Activated B cell treated with CpG ODN at 0.5 μM for 24 hours (primary cell): ENCODE results near the gene RLF. TPM values are rescaled to one million over a fixed set of nuclear protein-coding genes. Genes with fewer than 3 reads are reported as not detected.

Source experiments
- ATAC-seq: fragments of 200-7000 bp; cut with Tn5 transposase; one replicate; pipeline ENCODE4 v1.10.0; 2021; ENCODE audit warnings: low read depth, mild to moderate bottlenecking, moderate library complexity
- CTCF ChIA-PET: fragments of 350-600 bp; sonication (Branson Sonifier 250); formaldehyde crosslinking; loops from one replicate; lab custom pipeline; 2021; ENCODE audit warnings: antibody characterized with exemption; lab: Charles Lee
- POLR2A ChIA-PET: fragments of 350-600 bp; sonication (Branson Sonifier 250); formaldehyde crosslinking; loops from one replicate; lab custom pipeline; 2021; ENCODE audit warnings: antibody characterized with exemption; lab: Charles Lee
- DNase-seq: peaks from one replicate; pipeline ENCODE4 v3.0.0; 2022
- H3K27ac Mint-ChIP-seq: one replicate; pipeline ENCODE4 v1.8.0; 2020; ENCODE audit warnings: mixed read lengths
- H3K27me3 Mint-ChIP-seq: one replicate; pipeline ENCODE4 v1.8.0; 2021; ENCODE audit warnings: mixed read lengths
- H3K36me3 Mint-ChIP-seq: one replicate; pipeline ENCODE4 v1.8.0; 2021; ENCODE audit warnings: low read depth, mixed read lengths
- H3K4me1 Mint-ChIP-seq: one replicate; pipeline ENCODE4 v1.8.0; 2021; ENCODE audit warnings: mixed read lengths
- H3K4me3 Mint-ChIP-seq: one replicate; pipeline ENCODE4 v1.8.0; 2020; ENCODE audit warnings: mild to moderate bottlenecking, mixed read lengths
- H3K9me3 Mint-ChIP-seq: one replicate; pipeline ENCODE4 v1.8.0; 2020; ENCODE audit warnings: mixed read lengths
- intact Hi-C: fragments of 100-400 bp; cut with micrococcal nuclease; formaldehyde crosslinking; loops from one replicate; pipeline ENCODE4 v1.15.1; 2024
- total RNA-seq: library from RNA; stranded (reverse); gene quantifications from 2 replicates; pipeline ENCODE4 v1.2.3, GENCODE V29; 2022
- TF ChIP-seq, protein P1 (sequence below): fragments of 200-600 bp; IDR thresholded peaks from one replicate; pipeline ENCODE4 v1.8.0; 2022; ENCODE audit warnings: antibody characterized with exemption, mild to moderate bottlenecking

Gene RLF
- total RNA-seq, 1 donor from 2014 or later = 19.2 TPM

DNA sequence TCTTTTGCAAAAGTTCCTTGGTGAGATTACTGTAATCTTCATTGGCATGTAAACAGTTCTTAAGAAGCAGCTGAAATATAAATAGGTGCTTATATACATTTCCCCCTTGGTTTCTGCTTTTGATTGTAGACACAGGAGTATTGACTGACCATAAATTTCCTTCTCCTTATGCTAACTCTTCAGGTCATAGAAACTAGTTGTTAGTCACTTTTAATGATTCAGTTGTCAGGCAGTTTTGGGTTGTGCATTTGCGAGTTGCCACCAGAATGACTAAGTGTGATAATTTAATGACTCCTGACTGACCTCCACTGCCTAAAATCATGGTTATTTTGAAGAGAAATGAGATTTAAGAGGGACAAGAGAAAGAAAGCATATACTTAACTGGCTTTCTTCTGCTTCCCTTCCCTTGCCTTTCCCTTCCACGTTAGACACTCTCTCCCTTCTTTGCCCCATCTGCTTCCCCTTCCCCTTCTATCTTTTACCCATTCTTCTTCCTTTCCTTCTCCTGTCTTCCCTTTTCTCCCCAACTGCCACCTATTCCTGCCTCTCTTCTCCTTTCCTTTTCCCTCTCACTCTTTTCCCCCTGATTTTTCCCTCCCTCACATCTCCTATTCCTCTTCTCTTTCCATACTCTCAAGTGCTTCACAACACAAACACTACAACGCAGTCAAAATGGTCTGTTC, 109.1 kb downstream of the RLF start:
- Mint-ChIP-seq H3K4me1 (no peaks in the 10 kb centered on the region), H3K9me3 (no peaks in the 10 kb centered on the region), H3K36me3 (peaks cover 71% of the 10 kb centered on the region), H3K27ac (no peak overlapping the region), H3K4me3 (no peak overlapping the region), H3K27me3 (no peaks in the 10 kb centered on the region)
- ATAC-seq (no peak), DNase-seq (no peak)
- CTCF ChIA-PET = no interaction called here
- intact Hi-C loops = loop anchor here (5.0 kb wide), 1 partner anchor 132 kb away; no protein-coding TSS in a partner anchor
- TF ChIP-seq, protein P1, sequence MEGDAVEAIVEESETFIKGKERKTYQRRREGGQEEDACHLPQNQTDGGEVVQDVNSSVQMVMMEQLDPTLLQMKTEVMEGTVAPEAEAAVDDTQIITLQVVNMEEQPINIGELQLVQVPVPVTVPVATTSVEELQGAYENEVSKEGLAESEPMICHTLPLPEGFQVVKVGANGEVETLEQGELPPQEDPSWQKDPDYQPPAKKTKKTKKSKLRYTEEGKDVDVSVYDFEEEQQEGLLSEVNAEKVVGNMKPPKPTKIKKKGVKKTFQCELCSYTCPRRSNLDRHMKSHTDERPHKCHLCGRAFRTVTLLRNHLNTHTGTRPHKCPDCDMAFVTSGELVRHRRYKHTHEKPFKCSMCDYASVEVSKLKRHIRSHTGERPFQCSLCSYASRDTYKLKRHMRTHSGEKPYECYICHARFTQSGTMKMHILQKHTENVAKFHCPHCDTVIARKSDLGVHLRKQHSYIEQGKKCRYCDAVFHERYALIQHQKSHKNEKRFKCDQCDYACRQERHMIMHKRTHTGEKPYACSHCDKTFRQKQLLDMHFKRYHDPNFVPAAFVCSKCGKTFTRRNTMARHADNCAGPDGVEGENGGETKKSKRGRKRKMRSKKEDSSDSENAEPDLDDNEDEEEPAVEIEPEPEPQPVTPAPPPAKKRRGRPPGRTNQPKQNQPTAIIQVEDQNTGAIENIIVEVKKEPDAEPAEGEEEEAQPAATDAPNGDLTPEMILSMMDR = no peak
- POLR2A ChIA-PET = interaction anchor here (0.5 kb wide), 1 partner anchor 13 kb away, joined by 5 read pairs; no protein-coding TSS in a partner anchor

DNA sequence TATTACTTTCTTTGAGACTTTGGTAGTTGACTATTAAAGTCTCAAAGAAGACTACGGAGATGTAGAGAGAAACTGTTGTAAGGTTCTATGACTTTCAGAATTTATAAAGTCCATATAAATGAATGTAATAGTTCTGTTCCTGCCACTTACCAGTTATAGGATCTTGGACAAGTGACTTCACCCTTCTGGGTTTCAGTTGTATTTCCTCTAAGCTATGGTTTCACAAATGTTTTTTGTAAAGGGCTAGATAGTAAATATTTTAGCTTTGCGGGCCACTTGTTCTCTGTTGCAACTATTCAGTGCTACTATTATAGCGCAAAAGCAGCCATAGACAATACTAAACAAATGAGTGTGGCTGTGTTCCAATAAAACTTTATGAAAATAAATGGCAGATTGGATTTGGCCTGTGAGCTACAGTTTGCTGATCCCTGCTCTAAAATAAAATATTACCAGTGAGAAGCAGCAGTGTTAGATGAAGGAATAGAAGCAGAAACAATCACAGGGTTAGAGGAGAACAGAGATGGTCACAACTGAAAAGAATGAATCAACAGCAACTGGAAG, 111.5 kb downstream of the RLF start:
- H3K4me1 Mint-ChIP-seq = no peaks in the 10 kb centered on the region
- CTCF ChIA-PET = interaction anchor here (1.0 kb wide), 1 partner anchor 129 kb away, joined by 3 read pairs; no protein-coding TSS in a partner anchor
- ATAC-seq (no peak), DNase-seq (no peak)
- POLR2A ChIA-PET = interaction anchor here (0.8 kb wide), 1 partner anchor 101 kb away, joined by 6 read pairs; the partner anchor contains the start of gene SMAP2
- H3K9me3 Mint-ChIP-seq = no peaks in the 10 kb centered on the region
- no peak overlapping the region for H3K4me3 Mint-ChIP-seq
- H3K36me3 Mint-ChIP-seq = peaks cover 72% of the 10 kb centered on the region
- intact Hi-C loops = loop anchor here (5.0 kb wide), 1 partner anchor 130 kb away; no protein-coding TSS in a partner anchor
- TF ChIP-seq, protein P1 = no peak
- H3K27ac Mint-ChIP-seq = no peak overlapping the region
- H3K27me3 Mint-ChIP-seq = no peaks in the 10 kb centered on the region

- ATAC-seq (no peak), DNase-seq (no peak)
- CTCF ChIA-PET = interaction anchor here (1.0 to 2.0 kb wide), 3 partner anchors 130 to 131 kb away, joined by 3 to 6 read pairs (median 6); no protein-coding TSS in a partner anchor
- no peak overlapping the region for H3K4me3 Mint-ChIP-seq
- no peaks in the 10 kb centered on the region for H3K4me1 Mint-ChIP-seq
- no peak overlapping the region for H3K27ac Mint-ChIP-seq
- intact Hi-C loops = loop anchor here (5.0 kb wide), 1 partner anchor 129 kb away; no protein-coding TSS in a partner anchor
- TF ChIP-seq, protein P1 = no peak
- peaks cover 65% of the 10 kb centered on the region for H3K36me3 Mint-ChIP-seq
- no peaks in the 10 kb centered on the region for H3K27me3 Mint-ChIP-seq
- no peaks in the 10 kb centered on the region for H3K9me3 Mint-ChIP-seq
- POLR2A ChIA-PET = no interaction called here
These were observed 112.5 kb downstream of the RLF start for GRCh38 chr1:40273547-40274166.

DNA sequence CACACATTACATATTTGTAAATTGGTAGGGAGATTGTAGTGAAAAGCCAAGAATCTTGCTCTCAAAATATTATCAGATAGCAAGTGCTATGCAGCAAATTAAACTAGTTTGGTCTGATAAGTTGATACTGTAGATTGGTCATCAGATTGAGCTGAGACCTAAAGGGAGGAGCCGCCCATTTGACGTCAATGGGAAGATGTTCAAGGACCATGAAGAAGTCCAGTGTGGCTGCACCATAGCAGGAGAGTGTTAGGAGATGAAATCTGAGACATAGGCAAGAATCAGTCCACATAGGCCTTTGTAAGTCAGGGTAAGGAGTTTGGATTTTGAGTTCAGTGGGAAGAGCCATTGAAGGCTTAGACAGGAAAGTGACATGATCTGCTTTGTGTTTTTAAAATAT, 113.1 kb downstream of the RLF start:
- POLR2A ChIA-PET = interaction anchor here (0.5 kb wide), 2 partner anchors 37 to 80 kb away, joined by 4 to 7 read pairs; no protein-coding TSS in a partner anchor
- Mint-ChIP-seq H3K4me1 (no peaks in the 10 kb centered on the region), H3K27me3 (no peaks in the 10 kb centered on the region), H3K9me3 (no peaks in the 10 kb centered on the region), H3K4me3 (no peak overlapping the region), H3K36me3 (peaks cover 69% of the 10 kb centered on the region), H3K27ac (no peak overlapping the region)
- CTCF ChIA-PET = interaction anchor here (1.8 to 2.0 kb wide), 2 partner anchors 130 kb away, joined by 6 read pairs; no protein-coding TSS in a partner anchor
- TF ChIP-seq, protein P1 = no peak
- ATAC-seq (no peak), DNase-seq (no peak)
- intact Hi-C loops = loop anchor here (5.0 kb wide), 1 partner anchor 128 kb away; no protein-coding TSS in a partner anchor
